SK-N-SH treated with all-trans-retinoic acid at 6 μM for 48 hours (cell line): ENCODE results near the gene DENND1A.

ENCODE experiments used
- ATAC-seq: fragments of 200-7000 bp; cut with Tn5 transposase; 3 replicates; pipeline ENCODE4 v1.9.1; 2020; ENCODE audit warnings: mild to moderate bottlenecking, moderate library complexity
- BACH2 ChIP-seq: fragments of 250-450 bp; sonication (Bioruptor Pico); IDR thresholded peaks from 2 replicates; pipeline ENCODE4 v1.9.0; 2021; ENCODE audit warnings: mild to moderate bottlenecking, borderline replicate concordance
- CREB5 ChIP-seq: fragments of 250-450 bp; sonication (Bioruptor Pico); IDR thresholded peaks from 2 replicates; pipeline ENCODE4 v1.5.1; 2020; ENCODE audit warnings: low read depth, mild to moderate bottlenecking, moderate library complexity
- CSDC2 ChIP-seq: fragments of 250-450 bp; sonication (Bioruptor Pico); IDR thresholded peaks from 2 replicates; pipeline ENCODE4 v1.5.0; 2020; ENCODE audit warnings: mild to moderate bottlenecking, moderate library complexity
- CSRNP3 ChIP-seq: fragments of 250-450 bp; sonication (Bioruptor Pico); IDR thresholded peaks from 2 replicates; pipeline ENCODE4 v1.5.1; 2021; ENCODE audit warnings: mild to moderate bottlenecking, moderate library complexity
- ESRRG ChIP-seq: fragments of 250-450 bp; sonication (Bioruptor Pico); IDR thresholded peaks from 2 replicates; pipeline ENCODE4 v1.6.1; 2021; ENCODE audit warnings: mild to moderate bottlenecking
- PATZ1 ChIP-seq: fragments of 250-450 bp; sonication (Bioruptor Pico); IDR thresholded peaks from 2 replicates; pipeline ENCODE4 v1.8.0; 2020; ENCODE audit warnings: mild to moderate bottlenecking, moderate library complexity, borderline replicate concordance
- POU6F1 ChIP-seq: fragments of 250-450 bp; sonication (Bioruptor Pico); IDR thresholded peaks from 2 replicates; pipeline ENCODE4 v1.8.0; 2021; ENCODE audit warnings: low read depth, mild to moderate bottlenecking, moderate library complexity, borderline replicate concordance
- PPARA ChIP-seq: fragments of 250-450 bp; sonication (Bioruptor Pico); IDR thresholded peaks from 2 replicates; pipeline ENCODE4 v1.5.0; 2020; ENCODE audit warnings: mild to moderate bottlenecking, borderline replicate concordance
- RARB ChIP-seq: fragments of 250-450 bp; sonication (Bioruptor Pico); IDR thresholded peaks from 2 replicates; pipeline ENCODE4 v1.8.0; 2021; ENCODE audit warnings: mild to moderate bottlenecking, moderate library complexity
- SNAI2 ChIP-seq: fragments of 250-450 bp; sonication (Bioruptor Pico); IDR thresholded peaks from 2 replicates; pipeline ENCODE4 v1.5.0; 2020; ENCODE audit warnings: mild to moderate bottlenecking, moderate library complexity
- TCF4 ChIP-seq: fragments of 250-450 bp; sonication (Bioruptor Pico); IDR thresholded peaks from 2 replicates; pipeline ENCODE4 v1.8.0; 2021; ENCODE audit warnings: mild to moderate bottlenecking, moderate library complexity, borderline replicate concordance
- TSHZ2 ChIP-seq: fragments of 250-450 bp; sonication (Bioruptor Pico); IDR thresholded peaks from 2 replicates; pipeline ENCODE4 v1.5.0; 2020; ENCODE audit warnings: mild to moderate bottlenecking, moderate library complexity
- ZC3H10 ChIP-seq: fragments of 250-450 bp; sonication (Bioruptor Pico); IDR thresholded peaks from 2 replicates; pipeline ENCODE4 v1.5.1; 2021; ENCODE audit warnings: mild to moderate bottlenecking, moderate library complexity
- ZFP3 ChIP-seq: fragments of 250-450 bp; sonication (Bioruptor Pico); IDR thresholded peaks from 2 replicates; pipeline ENCODE4 v1.5.0; 2020; ENCODE audit warnings: mild to moderate bottlenecking, moderate library complexity
- ZFP30 ChIP-seq: fragments of 450-650 bp; formaldehyde crosslinking; IDR thresholded peaks from 2 replicates; pipeline ENCODE4 v1.5.0; 2022; ENCODE audit warnings: mild to moderate bottlenecking, moderate library complexity
- ZNF565 ChIP-seq: fragments of 450-650 bp; formaldehyde crosslinking; conservative IDR thresholded peaks from 2 replicates; pipeline ENCODE4 v1.5.0; 2020; ENCODE audit warnings: low read depth, mild to moderate bottlenecking, moderate library complexity
- ZNF70 ChIP-seq: fragments of 450-650 bp; formaldehyde crosslinking; IDR thresholded peaks from 2 replicates; pipeline ENCODE4 v1.5.0; 2020; ENCODE audit warnings: mild to moderate bottlenecking, moderate library complexity

Gene DENND1A

GRCh38 chr9:123389070-123389469, 540.9 kb downstream of the DENND1A start (continued):
- TF ChIP-seq TSHZ2 (CRISPR knock-in tag) (no peak), PATZ1 (no peak), SNAI2 (CRISPR knock-in tag) (no peak)

GRCh38 chr9:123387686-123388085, 542.2 kb downstream of the DENND1A start:
- no peak for ATAC-seq
- TF ChIP-seq PPARA (CRISPR knock-in tag) = no peak
- no peak for TF ChIP-seq ZNF70

- no peak for ATAC-seq
- TF ChIP-seq ZFP30 (CRISPR knock-in tag) (no peak), PPARA (CRISPR knock-in tag) (no peak), CREB5 (CRISPR knock-in tag) (no peak), CSDC2 (CRISPR knock-in tag) (no peak), POU6F1 (no peak), CSRNP3 (CRISPR knock-in tag) (no peak), SNAI2 (CRISPR knock-in tag) (no peak)
Measured at GRCh38 chr9:123383512-123384170, 546.3 kb downstream of the DENND1A start.

GRCh38 chr9:123382653-123383511, 547.0 kb downstream of the DENND1A start:
- ATAC-seq = no peak
- TF ChIP-seq ZFP3 (CRISPR knock-in tag) (no peak), ZFP30 (CRISPR knock-in tag) (no peak), TCF4 (CRISPR knock-in tag) (no peak), ESRRG (CRISPR knock-in tag) (no peak), ZNF70 (no peak), BACH2 (CRISPR knock-in tag) (no peak), ZC3H10 (CRISPR knock-in tag) (no peak), CSDC2 (CRISPR knock-in tag) (no peak), ZNF565 (CRISPR knock-in tag) (no peak), RARB (CRISPR knock-in tag) (no peak)
